ENCODE measurements around the gene TBC1D13. TPM values are rescaled to one million over a fixed set of nuclear protein-coding genes. Genes with fewer than 3 reads are reported as not detected.

Gene TBC1D13
- total and polyA plus RNA-seq, 10 of the 15 experiments (the other 5 are each of a cell fraction or from before 2014, with no cell fraction given): 3.0 to 23.1 (median 16.5) TPM

- no peak for TF ChIP-seq USF2 (IDR thresholded peaks at IDR 0.05; ENCODE audit: borderline replicate concordance, low read depth, low read length)
- TF ChIP-seq HDAC6 (IDR thresholded peaks at IDR 0.05; ENCODE audit: unreplicated experiment): no peak
- peak; percentile 89 for TF ChIP-seq KLF5 (IDR thresholded peaks at IDR 0.05; ENCODE audit: partially characterized antibody)
- no peak for TF ChIP-seq ASH2L (IDR thresholded peaks at IDR 0.05; ENCODE audit: borderline replicate concordance, low read depth)
- TF ChIP-seq MYB (IDR thresholded peaks at IDR 0.05; ENCODE audit: borderline replicate concordance, low read depth, low read length): no peak
- no peak for TF ChIP-seq CEBPZ (IDR thresholded peaks at IDR 0.05; ENCODE audit: low read depth, low read length)
- TF ChIP-seq BCL11A (IDR thresholded peaks at IDR 0.05; ENCODE audit: low read depth, low read length): no peak
- no peak for TF ChIP-seq SUPT20H (IDR thresholded peaks at IDR 0.05; ENCODE audit: borderline replicate concordance, control insufficient read depth, low read depth, low read length)
- TF ChIP-seq KAT2A (conservative IDR thresholded peaks at IDR 0.05; ENCODE audit: control insufficient read depth, low read depth, low read length): no peak
- no peak for TF ChIP-seq HDGF (IDR thresholded peaks at IDR 0.05)
- peak; percentile 43 to 72; a peak in 3 of 4 replicates for TF ChIP-seq IKZF2 (IDR thresholded peaks at IDR 0.05)
- TF ChIP-seq EED (IDR thresholded peaks at IDR 0.05; ENCODE audit: low read depth): peak; percentile 32; the same call in 1 of the 2 replicates
- no peak for TF ChIP-seq BCLAF1 (IDR thresholded peaks at IDR 0.05)
- TF ChIP-seq CREM (IDR thresholded peaks at IDR 0.05; ENCODE audit: low read depth): peak; percentile 91
- no peak for TF ChIP-seq NFIC (IDR thresholded peaks at IDR 0.05; ENCODE audit: low read depth, low read length)
- 0 out of 2 replicates have a peak, but pooled peaks have one; percentile 33 for TF ChIP-seq RCOR1 (conservative IDR thresholded peaks at IDR 0.05; ENCODE audit: low read depth, low read length)
- peak; percentile 10; the same call in 1 of the 2 replicates for TF ChIP-seq RAD21 (IDR thresholded peaks at IDR 0.05; ENCODE audit: insufficient read depth, low read depth, low read length)
- TF ChIP-seq ATF2 (IDR thresholded peaks at IDR 0.05; ENCODE audit: low read length): no peak
- peak in 1 of 2 experiments; percentile 26; a peak in 1 of 4 replicates for TF ChIP-seq ETV6 (conservative IDR thresholded peaks at IDR 0.05 in 1 of 2, IDR thresholded peaks at IDR 0.05 in 1 of 2; ENCODE audit: borderline replicate concordance in 1 of 2, low read depth in 1 of 2)
- TF ChIP-seq NFYA (IDR thresholded peaks at IDR 0.05; ENCODE audit: borderline replicate concordance, low read depth, low read length): no peak
These were observed 15.1 kb upstream of the TBC1D13 start, which contains the start of gene ZER1 (continued) for GRCh38 chr9:128771745-128772519.
